Fibroblast of skin of left quadriceps (primary cell): ENCODE measurements around the gene CCDC14.
A peak's percentile ranks its signal among the peaks of the same experiment; 100 is the strongest.
"Not testable (repeated sequence)": the region's sequence is repeated elsewhere in the genome, so short reads cannot be mapped to it uniquely, and the experiment has no call there.

Source experiments
- DNase-seq, 2 experiments: peaks; one replicate each; pipeline ENCODE4 v3.0.0-alpha.2; 2013; ENCODE audit warnings: low read depth in 2 of 2

Gene CCDC14, protein sequence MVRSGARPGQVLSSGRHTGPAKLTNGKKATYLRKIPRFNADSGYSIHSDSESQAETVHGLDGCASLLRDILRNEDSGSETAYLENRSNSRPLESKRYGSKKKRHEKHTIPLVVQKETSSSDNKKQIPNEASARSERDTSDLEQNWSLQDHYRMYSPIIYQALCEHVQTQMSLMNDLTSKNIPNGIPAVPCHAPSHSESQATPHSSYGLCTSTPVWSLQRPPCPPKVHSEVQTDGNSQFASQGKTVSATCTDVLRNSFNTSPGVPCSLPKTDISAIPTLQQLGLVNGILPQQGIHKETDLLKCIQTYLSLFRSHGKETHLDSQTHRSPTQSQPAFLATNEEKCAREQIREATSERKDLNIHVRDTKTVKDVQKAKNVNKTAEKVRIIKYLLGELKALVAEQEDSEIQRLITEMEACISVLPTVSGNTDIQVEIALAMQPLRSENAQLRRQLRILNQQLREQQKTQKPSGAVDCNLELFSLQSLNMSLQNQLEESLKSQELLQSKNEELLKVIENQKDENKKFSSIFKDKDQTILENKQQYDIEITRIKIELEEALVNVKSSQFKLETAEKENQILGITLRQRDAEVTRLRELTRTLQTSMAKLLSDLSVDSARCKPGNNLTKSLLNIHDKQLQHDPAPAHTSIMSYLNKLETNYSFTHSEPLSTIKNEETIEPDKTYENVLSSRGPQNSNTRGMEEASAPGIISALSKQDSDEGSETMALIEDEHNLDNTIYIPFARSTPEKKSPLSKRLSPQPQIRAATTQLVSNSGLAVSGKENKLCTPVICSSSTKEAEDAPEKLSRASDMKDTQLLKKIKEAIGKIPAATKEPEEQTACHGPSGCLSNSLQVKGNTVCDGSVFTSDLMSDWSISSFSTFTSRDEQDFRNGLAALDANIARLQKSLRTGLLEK

DNA sequence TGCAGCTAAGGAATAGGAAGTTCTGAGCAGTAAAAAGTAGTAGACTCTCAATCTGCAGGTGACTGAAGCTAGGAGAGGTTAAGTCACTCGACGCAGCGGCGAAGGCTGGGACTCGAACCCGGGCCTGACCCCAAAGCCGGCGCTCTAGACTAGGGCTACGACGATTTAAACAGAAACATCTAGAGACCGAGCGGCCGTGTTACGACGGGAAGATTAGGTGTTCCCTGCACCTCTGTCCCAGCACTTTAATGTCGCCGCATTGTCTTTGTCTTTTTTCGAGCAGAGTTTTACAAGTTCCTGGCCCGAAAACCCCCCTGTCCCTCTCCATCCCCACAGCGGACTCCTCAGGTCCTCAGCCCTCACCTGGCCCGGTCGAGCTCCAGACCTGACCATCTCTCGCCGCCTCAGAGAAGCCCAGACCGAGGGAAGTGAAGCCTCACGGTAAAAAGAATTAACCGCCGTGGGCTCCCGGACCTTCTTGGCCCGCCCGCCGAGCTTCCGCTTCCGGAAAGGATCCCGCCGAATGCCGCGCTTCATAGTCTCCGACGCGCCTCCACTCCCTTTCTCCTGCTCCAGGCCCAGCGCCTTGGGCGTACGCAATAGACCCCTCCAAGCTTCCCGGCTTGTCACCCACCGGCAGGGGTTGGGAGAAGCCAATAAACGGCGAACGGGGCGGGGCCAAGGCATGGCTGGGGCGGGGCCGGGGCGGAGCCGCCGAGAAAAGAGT, at the start of gene CCDC14:
Gene CCDC14, minus strand, starts transcription at position 449 of the 727 bp plus-strand sequence. Its CDS starts 56 bp downstream, at position 393.
- peak; percentile 94 to 95 for DNase-seq

DNA sequence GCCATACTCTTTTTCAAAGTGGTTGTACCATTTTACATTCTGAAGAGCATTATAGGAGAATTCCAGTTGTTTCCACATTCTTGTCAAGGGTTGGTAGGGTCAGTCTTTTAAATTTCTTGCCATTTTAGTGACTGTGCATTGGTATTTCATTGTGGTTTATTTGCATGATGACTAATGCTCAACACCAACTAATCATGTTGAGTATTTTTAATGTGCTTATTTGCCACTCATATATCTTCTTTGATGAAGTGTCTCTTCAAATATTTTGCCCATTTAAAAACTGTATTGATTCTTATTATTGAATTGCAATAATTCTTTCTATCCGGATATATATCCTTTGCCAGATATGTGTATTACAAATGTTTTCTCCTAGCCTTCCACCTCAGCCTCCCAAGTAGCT, 47.3 kb upstream of the CCDC14 start:
- DNase-seq: not testable (repeated sequence)

DNA sequence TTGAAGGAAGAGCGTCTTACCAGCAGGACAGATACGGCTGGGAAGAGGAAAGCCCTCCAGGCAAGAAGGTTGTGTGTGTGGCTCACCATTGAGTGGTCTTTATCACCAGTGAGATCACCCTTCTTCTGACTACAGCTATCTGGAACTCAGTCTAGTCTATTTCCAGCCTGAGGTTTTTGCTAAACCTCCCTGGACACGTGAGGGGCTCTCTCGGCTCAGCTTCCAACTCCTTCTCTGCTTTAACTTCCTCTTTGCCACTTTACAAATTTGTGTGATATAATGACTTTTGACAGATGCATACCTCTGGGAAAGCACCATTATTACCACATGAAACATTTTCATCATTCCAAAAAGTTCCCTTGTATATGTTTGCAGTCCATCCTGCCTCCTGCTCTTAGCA, 46.2 kb upstream of the CCDC14 start:
- no peak for DNase-seq

DNA sequence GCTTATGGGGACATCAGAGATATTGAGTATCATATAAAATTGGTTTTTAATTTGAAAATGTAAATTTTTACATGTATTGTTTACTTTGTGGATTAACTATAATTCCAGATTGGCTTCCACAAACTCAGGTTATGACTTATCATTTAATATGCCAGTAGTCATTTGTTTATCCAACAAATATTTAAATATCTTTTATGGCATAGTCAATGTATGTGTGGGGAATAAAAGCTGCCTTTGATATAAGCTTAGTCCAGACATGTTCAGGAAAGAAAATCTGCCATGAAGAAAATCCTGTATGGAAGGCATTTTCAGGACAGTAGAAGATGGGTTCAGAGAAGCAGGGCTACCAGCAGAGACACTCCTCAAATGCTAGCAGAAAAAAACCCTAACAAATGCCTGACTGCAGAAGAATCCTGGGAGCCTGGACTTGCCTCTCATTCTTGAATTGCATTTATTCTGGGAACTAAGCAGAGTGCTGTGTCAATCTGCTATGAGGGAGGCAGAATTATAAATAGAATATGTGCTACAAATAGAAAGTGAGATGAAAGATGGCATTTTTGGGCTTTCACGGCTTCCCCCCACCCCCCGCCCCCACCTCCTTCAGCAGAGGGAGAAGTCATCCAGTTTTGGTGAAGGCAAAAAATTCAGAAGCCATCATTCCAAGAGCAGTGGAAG, 41.5 kb upstream of the CCDC14 start:
- not testable (repeated sequence) for DNase-seq

DNA sequence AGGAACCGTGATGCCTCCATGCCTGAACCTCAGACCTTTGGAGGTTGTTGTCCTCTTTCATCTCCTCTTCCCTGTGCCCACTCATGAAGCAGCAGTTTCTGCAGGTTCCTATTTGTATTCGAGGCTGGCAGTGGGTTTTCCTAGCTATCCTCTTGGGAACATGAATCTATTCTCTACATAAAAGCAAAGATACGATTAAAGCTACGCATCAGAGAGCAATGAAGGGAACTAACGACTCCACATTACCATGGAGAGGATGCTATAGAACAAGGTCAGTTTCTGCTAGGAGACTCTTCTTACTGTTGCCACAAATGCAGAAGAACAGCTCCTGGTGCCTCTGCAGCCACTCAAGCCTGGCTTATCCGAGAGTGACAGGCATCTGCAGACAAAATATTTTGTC, 40.3 kb upstream of the CCDC14 start:
- not testable (repeated sequence) for DNase-seq

DNA sequence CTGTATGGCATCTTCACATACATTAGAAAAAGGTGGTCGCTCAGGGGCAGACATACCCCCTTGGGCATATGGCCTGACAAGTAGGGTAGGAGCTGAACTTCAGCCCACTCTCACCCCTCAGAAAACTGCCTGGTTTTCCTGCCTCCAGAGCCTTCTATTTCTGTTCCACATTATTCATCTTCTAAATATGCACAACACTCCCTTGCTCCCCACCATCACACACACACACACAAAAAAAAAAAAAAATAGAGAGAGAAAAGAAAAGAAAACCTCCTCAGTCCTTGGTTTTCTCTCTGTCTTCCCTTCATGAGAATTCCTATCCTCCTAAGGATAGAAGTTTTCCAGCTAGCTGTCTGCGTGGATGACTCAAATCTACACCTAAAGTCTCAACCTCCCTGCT, 36.5 kb upstream of the CCDC14 start:
- DNase-seq: no peak

DNA sequence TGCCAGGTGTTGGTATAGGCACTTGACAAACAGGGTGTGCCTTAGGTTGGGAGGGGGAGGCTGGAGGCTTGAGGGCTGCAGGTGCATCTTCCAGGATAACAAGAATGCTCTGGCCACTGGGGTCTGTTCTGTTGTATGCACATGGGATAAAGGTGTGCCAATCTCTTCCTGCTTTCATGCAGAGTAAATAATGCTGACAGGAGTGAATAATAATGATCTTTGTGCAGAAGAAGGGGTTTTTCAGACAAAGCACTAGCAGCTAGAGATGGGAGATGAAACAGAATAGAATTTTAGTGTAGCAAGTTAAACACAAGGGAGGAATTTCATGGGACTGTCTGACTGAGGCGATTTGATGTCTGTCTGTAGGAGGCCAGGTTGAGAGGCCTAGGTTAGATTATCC, 32.8 kb upstream of the CCDC14 start:
- DNase-seq: no peak

DNA sequence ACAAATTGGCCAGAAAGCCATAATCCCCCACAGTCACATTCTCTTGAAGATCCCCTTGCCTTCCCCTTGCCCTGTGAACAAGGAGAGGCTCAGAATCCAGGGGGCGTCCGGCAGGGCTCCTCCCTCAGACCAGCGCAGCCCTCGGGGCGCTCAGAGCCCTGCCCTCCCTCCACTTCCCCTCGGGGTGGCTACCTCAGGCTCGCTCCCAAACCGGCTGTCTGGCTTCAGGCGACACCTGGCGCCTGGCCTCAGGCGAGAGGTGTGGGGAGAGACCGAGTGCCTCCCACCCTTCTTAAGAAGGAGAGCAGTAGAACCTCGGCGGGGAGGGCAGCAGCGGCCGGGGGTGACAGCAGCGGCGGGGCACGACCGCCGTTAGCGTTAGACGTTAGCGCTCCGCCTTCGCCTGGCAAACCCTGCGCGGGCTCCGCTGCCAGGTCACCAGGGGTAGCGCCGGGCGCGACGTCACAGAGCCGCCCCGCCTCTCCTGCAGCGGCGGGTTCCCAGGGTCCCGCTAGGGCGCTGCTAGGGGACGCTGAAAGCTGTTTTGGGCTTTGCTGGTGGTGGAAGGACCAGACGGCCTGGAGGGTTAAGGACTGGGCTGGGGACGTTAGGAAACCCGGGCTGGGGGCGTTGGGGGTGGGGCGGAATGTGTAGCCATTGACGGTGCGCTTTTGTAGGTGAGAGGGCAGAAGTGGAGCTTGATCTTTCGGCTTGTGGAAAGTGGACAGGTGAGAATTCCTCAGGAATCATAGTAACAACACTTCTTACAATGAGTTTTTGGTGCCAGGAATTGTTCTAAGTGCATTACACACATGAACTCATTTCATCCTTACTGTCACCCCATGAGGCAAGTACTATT, 30.9 kb upstream of the CCDC14 start, which contains the start of gene ROPN1:
Gene ROPN1, minus strand, starts transcription at position 395 of the 859 bp plus-strand sequence. CDS start 11,643 bp downstream, outside the sequence.
- not testable (repeated sequence) for DNase-seq

DNA sequence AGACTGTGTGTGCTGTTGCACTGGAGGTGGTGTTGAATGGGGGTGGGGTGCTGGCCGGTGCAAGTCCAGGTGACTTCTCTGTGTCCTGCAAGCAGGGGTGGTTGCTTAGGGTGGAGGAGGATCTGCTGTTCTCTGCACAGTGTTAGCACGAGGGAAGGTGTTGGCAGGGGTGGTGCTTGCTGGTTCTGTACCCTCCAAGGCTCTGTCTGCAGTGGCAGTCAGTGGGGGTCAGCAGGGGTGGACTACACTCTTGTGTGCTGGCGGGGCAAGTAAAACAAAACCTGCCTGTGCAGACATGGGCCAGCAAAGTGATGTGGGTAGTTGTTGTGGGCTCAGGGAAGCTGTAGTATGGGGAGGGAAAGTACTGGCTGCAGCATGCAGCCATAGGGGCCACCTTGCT, 25.4 kb upstream of the CCDC14 start:
- no peak for DNase-seq

DNA sequence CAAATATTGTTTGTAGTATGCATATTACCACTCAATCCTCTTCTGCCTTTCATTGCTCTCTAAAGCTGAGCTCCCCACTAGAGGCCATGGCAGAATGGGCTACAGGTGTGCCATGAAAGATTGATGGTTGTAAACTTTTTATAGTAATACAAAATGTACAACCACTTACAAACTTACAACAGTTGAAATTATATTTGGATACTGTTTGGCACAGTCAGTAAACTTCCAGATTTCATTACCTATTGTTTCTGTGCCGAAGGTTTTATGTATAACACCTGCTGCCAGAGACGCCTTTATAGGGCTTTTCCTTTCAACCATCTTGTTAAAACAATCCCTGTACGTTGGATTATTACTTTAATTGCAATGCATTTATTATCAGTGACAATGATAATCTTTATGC, 23.9 kb upstream of the CCDC14 start:
- DNase-seq: no peak

DNA sequence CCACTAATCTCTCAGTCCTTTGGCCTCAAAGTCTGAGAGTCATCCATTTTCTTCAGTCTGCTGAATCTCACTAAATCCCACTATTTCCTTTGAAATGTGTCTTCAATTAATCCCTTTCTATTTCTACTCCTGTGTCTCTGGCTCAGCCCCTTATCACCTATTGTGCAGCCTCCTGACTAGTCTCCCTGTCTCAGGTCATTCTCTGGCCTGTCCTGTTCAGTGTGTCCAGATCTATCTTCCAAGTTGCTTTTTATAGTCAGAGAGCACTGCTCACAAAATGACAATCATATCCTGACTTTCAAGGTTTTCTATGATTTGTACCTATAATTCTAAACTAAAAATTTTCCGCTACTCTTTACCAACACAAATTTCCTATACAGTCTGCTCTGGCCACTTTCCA, 23.3 kb upstream of the CCDC14 start:
- no peak for DNase-seq

DNA sequence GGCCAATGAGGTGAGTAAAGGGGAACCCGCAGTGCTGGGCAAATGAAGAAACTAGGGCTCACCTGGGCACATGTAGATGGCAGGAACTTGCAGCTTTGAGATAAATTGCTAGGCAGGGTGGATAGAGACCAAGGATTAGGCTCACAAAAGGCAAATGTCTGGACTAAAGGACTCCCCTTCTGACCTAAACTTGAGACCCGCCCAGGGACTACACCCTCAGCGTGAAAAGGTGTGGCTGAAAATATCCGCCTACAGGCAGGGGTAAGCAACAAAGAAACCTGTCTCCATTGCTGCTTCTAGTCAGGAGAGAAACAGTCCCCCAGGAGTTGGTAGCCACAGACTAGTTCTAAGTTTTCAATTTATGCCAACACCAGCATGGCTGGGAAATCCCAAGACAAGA, 20.3 kb upstream of the CCDC14 start:
- DNase-seq: not testable (repeated sequence)

DNA sequence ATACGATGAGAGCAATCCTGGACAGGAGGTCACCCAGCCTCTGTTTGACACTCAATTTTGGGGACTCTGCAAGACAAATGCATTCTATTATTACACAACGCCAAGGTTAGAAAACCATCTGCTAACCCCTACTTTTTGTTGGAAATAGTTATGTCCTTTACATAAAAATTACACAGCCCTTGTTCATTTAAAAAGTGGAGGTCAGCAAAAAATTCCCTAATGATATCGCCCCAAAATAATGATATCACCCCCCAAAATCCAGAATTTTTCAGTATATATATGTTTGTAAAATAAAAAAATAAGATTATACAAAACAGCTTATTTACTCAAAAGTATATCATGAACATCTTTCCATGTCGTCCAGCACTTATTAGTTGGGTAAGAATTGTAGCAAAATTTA, 19.5 kb upstream of the CCDC14 start:
- DNase-seq: no peak

DNA sequence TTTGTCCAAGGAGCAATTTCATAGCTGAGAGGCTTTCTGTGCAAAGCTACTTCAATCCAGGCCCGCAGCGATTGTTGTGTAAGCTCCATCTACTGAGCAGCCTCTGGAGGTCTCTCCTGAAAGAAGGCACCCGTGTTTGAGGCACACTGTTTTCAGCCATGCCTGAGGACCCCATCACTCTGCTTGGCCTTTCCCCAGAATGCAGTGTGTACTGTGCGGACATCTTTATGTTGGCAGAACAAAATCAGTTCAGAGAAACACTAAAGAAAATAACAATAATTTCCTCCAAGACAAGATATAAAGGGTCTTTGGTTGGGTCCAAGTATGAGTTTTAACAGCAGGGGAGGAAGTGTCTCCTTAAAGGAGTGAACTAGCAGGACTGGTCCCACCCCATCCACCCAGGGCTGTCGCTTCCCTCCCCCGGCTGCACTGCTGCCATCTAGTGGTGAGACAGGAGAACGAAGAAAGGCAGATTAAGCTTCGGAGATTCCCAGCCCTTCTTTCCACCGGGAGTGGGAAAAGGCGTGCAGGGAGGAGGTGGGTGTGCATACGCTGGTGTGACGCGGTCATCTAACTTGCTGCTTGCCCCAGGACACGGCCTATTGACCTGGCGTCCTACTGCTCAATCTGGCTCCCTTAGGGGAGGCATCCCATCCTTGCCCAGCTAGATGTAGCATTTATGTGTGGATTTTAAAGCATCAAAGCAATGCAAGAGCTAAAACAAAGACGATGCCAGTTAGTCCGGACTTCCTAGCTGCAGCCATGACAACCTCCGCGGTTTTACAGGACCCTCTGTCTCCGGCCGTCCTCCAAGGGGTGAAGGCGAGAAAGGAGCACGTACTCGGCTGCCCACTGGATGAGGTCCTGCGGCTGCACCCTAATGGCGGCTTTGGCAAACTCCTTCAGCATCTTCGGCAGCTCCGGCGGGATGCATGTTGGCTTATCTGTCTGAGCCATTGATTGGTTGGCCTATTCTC, 18.8 kb upstream of the CCDC14 start:
- DNase-seq: peak in 1 of 2 experiments; percentile 15

DNA sequence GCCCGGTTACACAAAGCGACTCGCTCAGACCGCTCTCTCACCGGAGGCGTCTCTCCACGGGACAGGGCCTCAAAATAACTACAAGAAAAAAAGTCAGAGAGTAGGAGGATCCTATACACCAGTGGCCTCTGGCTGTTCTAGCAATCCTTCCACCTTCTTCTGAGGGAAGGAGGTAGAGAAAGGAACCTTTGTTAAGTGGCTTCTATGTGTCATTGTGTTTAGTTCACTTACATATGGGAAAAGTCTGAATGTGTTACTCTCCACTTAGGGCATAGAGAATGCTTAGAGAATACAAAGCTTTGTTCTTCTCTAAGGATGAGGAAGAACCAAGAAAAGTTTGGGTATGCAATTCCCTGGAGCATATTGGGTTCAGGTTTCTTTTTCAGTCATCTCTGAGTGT, 15.9 kb upstream of the CCDC14 start:
- DNase-seq: not testable (repeated sequence)

DNA sequence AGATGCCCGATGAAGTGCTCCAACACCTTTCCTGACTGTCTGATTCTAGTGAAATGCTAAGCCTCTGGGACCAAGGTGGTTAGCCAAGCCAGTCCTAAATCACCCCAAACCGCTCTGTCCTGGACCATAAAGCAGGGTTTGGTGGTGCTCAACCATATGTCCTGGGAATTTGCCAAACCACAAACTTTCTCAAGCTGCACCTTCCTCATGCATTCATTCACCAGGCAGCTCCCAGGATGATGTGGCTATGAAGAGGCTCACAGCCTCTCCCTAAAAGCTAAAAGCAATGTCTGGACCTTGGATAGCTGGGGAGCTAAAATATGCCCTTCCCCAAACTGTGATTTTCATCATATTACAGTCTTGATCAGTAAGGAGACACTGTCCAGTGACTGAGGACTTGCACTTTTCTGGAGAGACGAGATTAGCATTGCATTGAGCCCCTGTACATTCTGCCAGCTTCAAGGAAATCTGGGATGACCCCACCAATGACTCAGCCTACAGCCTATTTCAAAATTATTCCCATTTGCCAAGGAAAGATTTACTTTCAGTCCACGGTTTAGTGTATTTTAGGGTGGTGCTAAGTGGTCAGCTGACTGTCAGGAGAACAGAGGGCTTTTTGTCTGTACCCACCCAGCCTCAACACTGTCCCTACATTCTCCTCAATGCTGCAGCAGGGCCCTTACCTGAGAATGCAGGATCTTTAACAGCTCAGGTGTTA, 15.3 kb upstream of the CCDC14 start:
- peak; percentile 44 to 48 for DNase-seq

DNA sequence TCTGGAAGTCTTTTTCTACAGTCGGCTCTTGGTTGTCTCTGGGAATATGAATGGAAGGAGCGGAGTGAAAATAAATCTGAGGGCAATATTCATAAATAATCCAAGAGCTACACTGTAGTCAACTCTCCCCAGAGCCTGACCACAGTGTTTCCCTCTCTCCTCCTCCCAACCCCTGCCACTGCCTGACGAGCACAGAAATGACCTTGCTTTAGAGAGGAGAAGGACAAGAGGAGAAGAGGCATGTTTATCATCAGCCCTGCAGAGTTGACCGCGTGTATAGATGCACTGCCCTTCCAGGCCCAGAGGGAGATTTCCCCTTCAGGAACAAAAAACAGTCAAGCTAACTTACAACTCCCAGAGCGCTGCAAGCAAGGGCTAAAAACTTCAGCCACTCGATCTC, 14.0 kb upstream of the CCDC14 start:
- DNase-seq: not testable (repeated sequence)

DNA sequence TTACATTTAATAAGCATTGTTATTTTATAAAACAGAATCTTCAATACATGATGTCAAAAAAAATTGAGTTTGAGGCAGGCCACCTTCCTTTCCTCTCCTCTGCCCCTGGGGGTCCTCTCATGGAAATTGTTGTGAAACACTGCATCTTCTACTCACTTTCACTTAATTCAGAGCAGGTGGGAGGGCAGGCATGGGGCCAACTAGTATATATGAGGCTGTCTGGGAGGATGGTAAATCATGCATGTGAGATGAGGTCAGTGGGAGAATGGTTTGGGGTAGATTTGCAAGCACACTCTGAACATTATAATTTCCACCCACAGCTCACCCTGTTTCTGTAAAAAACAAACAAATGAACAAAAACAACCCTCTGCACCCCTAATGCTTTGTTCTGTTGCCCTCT, 10.4 kb upstream of the CCDC14 start:
- peak; percentile 46 to 55 for DNase-seq
